NK-92 treated with Interleukin-12 subunit alpha and Interleukin-12 subunit beta, amount 100 ng/mL, for 24 hours (cell line): ENCODE data around the gene TPPP3.
"Not testable (repeated sequence)": the region's sequence is repeated elsewhere in the genome, so short reads cannot be mapped to it uniquely, and the experiment has no call there.

ENCODE experiments used
- DNase-seq: peaks from one replicate; lab custom pipeline; 2025; lab: John Stamatoyannopoulos, UW

The TPPP3 gene

DNA sequence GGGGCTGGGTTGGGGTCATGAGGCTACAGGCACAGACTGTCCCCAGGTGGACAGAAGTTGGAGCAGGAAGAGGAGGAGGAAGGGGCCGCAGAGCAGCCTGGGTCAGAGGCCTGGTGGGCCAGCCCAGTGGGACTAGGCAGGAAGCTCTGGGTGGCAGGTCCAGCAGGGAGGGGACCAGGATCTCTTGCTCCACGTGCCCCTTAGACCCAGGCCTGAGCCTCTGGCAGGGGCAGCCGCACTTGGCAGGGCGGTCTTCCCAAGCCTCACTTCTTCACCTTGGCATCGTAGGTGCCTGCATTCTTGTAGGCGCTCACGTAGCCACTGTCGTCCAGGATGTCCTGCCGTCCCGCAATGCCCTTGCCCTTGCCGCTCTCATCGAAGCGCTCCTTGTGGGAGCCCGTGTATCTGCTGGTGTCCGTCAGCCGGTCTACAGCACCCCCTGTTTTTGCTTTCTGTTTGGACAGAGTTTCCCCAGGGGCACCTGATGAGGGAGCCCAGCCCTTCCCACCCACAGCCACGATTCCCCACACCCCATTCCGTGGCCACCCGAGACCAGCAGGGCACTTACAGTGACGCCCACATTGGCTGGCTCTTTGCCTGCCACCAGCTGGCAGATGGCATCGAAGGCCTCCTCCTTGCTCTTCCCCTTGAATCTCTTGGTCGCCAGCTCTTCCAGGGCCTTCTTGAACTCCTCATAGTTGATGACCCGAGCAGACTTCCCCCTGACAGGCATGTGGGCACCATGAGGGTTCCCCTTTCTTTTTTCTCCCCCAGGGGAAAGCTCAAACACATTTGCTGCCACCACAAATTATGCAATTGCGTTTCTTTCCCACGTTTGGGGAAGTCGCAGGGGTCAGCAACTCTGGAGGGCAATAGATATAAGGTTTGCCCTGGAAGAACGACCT lies 3.1 kb downstream of the TPPP3 start:
- no peak for DNase-seq

DNA sequence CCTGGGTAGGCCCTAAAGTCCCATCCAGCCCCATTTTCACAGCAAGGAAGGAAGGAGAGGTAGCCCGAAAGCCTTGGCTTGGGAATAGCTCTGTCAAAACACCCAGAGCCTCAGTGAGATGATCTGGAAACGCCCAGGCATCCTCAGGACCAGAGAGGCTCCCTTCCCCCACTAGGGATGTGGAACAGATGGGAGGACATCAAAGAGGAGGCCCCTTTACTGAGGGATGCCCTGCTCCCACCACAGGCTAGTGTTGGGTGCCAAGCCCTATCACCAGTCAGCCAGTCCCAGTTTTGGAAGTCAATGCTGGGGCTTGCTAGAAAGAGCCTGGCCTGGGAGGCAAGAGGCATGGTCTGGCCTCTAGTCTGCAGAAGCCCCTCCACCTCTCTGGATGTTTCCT lies 4.7 kb downstream of the TPPP3 start:
- no peak for DNase-seq

DNA sequence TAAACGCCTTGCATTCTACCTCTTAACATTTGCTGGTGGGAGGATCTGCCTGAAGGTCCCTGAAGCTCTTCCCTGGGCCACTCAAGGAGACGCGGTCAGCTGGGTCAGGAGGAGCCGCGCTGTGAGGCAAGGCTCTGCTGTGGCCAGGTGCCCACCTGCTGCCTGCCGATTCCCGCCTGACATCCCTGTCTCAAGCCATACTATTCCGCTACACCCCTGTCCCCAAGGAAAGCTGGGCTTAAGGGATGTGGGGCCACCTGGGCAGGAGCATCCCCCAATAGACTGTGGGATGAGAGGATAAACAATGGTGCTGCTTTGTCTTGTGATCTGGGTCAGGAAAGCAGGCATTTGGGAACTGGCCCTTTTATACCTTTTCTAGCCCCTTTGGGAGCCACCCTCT lies 5.1 kb downstream of the TPPP3 start:
- DNase-seq, result no peak

DNA sequence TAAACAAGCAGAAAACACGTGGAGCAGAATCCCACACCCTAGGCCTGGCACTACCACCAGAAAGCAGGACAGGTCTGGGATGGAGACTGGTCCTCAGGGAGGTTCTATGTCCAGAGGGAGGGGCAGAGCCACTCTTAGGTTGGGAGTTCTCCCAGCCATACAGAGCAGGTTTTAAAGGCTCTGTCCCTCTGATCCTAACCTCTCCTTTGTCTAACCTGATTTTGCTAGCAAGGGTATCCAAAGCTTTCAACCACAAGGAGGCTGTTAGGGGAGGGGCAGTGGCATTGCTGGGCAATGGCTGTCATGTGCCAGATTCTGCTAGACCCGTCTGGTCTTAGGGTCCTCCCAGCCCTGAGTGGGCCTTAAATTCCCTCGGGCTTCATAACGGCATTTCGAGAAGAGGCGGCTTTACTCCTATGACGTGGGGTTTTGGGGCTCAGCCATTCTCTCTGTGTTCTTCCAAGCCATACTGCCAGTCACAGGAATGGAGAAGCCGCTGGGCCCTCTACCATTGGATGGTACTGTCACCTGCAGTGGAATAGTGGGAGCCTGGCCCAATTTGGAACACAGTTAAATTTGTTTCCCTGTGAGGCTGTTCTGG lies 5.7 kb downstream of the TPPP3 start:
- DNase-seq, result no peak

DNA sequence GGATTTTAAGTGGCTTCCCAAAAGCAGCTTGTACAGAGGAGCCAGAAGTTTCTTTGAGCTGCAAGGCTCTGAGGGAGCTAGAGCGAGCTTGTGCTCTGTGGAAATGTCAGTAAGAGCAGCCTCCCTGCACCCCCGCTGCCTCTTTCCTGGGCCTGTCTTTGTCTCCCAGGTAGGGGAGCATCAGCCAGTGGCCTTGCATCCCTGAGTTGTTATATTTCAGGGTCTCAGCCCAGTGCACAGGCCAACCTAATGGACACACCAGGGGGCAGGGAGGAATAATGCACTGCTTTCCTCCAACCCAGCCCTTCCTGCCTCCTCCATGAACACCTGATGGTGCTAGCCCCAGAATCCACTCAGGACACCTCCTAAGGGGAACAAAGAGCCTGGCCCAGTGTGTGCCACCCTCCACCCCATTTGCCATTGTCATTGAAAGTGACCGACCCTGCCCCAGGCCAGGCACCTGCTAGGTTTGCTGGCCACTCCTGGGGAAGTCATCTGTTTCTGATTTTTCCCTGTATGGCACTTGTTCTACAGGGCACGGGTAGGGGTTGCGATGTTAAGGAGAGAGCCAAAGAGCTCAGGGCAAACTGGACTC lies 6.3 kb downstream of the TPPP3 start:
- DNase-seq, result no peak

DNA sequence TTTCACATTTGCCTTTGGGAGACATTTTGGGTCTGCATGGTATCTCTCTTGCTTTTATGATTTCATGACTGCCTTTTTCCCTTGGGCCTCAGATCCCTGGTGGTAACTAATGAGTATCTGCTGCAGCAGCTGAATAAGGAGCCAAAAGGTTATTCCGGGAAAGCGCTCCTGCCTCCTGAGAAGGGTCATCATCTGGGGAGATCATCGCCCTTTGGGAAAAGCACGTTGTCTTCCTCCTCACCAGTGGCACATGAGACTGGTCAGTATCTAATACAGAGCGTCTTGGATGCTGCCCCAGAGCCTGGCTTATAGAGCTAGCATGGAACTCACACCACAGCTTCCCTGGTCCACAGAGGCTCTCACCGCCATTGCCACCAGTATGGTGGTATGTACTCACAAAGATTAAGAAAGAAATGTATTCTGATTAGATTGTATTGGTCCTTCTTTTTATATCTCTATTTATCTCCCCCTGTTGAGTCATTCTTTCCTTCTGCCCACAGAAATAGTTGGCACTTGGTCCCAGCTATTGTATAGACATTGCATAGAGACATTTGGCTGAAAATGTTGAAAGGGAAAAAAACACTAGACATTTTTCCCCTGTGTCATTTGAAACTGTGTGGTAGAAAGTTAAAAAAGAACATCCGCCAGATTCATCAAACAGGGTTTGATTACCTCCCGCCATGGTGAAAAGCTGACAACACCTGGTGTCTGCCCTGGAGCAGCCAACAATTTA lies 8.4 kb downstream of the TPPP3 start:
- no peak for DNase-seq

DNA sequence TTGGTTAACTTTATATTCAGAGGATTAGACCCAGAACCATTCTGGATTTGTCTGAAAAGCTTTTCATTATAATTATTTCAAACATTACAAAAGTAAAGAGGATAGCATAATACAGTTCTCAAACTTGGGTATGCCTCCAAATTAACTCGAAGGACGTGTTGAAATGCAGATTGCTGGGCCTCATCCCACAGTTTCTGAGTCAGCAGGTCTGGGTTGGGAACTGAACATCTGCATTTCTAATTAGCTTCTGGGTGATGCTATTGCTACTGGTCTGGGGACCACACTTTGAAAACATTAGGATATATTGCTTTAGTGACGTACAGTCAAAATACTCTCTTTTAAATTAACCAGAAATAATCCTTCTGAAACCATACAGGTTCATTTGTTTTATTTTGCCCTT lies 10.0 kb downstream of the TPPP3 start:
- no peak for DNase-seq

DNA sequence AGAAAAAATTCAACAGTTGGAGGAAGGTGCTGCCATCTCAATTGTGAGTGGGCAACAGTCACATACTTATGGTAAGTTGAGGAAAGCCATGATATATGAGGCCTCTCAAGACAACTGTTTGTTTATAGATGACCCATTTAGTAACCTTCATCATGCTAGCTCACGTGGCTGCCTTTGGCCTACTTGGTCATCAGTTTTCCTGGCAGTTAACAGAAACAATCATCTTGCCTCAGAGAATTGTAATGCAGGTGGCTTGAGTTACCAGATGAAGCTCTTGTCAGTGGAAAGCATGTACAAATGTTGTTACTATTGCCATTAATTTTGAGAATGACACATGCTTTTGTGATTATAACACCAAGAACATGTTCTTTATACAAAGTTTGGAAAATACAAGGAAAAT lies 14.7 kb downstream of the TPPP3 start:
- DNase-seq, result no peak

DNA sequence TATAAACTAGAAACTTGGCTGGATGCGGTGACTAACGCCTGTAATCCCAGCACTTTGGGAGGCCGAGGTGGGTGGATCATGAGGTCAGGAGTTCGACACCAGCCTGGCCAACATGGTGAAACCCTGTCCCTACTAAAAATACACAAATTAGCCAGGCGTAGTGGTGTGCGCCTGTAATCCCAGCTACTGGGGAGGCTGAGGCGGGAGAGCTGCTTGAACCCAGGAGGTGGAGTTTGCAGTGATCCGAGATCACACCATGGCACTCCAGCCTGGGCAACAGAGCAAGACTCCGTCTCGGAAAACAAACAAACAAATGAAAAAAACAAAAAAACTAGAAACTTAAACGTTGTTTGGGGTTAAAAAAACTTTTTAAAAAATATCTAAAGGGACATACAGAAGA lies 17.3 kb downstream of the TPPP3 start:
- DNase-seq, result not testable (repeated sequence)

DNA sequence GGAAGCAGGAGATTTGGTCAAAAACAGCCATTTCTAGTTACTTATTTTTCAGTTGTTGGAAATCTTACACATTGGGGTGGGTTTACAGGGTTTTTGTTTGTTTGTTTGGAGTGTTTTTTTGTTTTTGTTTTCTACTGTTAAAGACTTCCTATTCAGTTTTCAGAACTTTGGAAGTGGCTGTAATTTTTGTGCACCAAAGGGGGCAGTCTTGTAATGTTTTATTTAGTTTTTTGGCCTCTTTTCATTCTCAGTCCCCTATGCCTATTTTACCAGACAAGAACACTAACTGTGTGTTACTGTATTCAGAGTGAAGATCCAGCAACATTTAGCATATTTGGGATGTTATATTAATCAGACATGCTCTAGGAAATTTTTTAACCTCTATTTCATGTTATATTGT lies 20.6 kb downstream of the TPPP3 start:
- DNase-seq, result no peak

DNA sequence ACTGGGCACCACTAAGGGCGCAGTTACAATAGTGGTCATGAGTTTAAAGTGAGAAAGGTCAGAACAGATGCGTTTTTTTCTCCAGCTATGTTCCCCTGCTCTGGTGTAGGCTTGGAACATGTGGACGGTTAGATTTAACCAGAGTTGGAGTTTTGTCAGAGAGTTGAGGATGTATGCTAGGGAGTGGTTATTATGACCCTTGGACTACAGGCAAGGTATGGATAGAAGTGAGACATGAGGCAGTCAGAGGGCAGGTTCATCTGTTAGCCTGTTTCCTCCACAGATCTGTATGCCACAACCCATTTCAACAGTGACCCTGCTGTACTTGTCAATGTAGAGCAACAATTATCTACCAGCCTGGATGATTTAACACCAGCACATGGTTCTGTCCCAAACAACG lies 22.6 kb downstream of the TPPP3 start:
- DNase-seq, result no peak

DNA sequence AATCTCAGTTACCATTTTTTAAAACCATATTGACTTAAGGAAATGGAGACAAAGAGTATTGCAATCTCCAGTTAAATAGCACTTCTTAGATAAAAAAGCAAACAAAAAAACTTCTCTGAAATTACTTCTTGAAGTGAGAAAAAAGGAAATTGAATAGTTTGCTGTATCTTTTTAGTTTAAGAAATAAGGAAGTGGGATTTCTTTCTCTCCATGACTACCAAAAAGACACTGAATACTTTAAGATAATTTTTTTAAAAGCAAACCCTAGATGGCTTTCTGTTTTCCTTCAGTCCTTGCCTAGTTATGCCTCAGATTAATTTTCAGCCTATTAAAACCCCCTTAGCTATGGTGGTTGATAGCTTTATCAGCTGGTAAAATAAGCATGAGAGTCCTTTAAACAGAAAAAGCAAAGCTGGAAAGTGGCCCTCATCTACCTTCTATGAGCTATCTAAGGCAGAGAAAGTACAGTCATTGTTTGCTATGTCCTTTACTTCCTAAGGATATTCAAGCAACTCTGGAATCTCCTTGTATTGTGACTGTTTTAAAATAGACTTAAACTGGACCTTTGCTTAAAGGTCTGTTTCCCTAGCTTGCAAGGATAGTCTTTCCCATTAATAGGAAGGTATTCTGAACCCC lies 28.6 kb downstream of the TPPP3 start:
- no peak for DNase-seq

DNA sequence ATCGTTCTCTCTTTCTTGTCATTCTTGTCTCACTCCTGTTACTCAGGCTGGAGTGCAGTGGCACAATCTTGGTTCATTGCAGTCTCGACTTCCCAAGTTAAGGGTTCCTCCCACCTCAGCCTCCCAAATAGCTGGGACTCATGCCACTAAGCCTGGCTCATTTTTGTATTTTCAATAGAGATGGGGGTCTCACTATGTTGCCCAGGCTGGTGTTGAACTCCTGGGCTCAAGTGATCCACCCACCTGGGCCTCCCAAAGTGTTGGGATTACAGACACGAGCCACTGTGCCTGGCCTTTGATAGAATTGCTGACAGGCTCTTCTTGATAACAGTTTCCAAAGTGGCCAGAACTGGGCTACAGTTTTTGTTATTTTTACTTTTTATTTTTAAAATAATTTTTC lies 32.3 kb downstream of the TPPP3 start:
- no peak for DNase-seq

DNA sequence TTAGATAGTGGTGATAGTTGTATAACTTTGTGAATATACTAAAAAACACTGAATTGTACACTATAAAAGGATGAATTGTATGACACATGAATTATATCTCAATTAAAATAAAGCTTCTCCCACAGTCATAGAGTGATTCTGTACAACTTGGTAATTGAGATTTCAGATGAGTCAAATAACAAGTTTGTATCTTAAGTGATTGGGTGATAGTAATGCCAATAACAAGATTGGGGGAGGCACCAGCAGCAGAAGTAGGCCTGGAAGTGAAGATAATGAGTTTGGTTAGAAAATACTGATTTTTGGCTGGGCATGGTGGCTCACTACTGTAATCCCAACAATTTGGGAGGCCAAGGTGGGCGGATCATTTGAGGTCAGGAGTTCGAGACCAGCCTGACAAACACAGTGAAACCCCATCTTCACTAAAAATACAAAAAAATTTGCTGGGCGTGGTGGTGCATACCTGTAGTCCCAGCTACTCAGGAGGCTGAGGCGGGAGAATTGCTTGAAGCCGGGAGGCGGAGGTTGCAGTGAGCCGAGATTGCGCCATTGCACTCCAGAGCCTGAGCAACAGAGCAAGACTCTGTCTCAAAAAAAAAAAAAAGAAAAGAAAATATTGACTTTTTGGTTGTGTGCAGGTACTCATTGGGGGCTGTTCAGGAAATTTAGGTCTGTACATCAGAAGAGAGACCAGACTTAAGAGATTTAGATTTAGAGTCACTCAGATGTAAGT lies 33.6 kb downstream of the TPPP3 start:
- DNase-seq, result not testable (repeated sequence)

DNA sequence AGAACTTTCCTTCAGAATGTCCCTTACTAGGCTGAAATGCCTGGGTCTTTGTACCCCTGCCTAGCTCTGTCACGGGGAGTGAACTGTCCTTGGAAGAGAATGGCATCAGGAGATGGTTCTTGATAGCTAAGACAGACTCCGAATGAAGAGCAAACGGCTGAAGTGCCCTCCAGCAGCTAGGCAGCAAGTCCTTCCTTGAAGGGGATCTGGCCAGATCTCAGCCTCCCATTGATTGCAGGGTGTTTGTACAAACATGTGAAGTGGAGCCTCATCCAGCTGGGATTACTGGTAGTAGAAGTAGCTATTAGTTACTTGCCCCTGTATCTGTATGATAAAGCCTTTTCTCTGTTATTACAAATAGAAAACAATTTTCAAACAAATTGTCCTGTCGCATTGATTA lies 35.7 kb downstream of the TPPP3 start:
- no peak for DNase-seq

DNA sequence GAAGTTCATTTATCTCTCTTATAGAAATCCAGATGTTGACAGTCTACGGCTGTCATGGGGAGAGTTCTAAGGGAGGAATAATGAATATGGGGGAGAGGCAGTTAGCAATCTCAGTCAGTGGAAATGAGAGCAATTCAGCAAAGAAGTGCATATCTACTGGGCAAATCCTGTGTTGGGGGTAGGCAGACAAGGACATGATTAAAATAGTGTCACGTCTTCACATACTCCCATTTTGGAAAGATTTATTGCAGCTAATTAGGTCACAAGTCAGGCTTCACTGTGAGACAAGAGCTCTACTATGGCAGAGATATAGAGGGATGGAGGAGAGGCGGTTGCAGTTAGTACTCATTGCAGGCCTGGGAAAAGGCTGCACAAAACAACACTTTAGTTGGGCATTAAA lies 36.9 kb downstream of the TPPP3 start:
- DNase-seq, result no peak

DNA sequence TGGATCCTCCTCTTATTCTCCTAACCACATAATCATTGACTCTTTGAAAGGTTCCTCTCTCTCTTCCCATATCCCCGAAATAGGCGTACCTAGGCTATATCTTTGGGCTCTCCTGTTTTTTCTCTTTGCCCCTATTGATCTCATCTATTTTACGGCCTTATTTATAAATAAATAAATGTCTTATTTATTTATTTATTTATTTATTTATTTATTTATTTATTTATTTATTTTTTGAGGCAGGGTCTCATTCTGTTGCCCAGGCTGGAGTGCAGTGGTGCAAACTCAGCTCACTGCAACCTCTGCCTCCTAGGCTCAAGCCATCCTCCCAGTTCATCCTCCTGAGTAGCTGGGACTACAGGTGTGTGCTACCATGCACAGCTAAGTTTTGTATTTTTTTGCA lies 40.8 kb downstream of the TPPP3 start:
- not testable (repeated sequence) for DNase-seq

DNA sequence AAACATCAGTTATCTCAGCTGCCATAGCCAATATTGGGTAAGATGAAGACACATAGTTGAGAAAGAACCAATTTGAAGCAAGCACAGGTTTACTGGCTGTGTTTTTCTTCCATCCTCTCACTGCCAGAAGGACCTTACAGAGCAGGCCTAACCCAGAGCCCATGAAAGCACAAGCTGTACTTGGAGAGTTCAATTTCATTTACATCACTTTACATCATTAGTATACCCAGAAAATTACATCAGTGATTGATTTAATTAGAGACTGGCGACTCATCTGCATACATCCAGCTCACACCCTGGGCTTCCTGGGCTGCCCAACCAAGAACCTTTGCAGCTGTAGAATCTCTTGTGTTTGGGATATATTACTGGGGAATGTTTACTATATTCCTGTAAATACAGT lies 43.0 kb downstream of the TPPP3 start:
- DNase-seq, result no peak

DNA sequence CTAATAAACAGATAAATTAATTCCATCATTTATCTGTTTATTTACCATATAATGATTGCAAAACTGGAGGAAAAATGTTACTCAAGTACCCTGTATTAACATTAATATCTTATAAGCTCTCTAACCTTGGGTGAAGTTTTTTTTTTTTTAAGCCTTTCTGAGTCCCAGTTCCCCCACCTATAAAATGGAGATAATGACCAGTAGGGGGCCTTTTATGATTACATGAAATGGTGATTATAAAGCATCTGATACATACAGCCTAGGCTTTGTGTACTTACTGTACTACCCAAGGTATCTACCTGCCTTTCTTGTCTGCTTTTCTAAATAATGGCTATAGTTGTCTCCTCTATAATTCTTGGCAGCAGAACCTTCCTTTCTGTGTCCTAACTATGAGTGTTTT lies 44.1 kb downstream of the TPPP3 start:
- DNase-seq, result no peak

DNA sequence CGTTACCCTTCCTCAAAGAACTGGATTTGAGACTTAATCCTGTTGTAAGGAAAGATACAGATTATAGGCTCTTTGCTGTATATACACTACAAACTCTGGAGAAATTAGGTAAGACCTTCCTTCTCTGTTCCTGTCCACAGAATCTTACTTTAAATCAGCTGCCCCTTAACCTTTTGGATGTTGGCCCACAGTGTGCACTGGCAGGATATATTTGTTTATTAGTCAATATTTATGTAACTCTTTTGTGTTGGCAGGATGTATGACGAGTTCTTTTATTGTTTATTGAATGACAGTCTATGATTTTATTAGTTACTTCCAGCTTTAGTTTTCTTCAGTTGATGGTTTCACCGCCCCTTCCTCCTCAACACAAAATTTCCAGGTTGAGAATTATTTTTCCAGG lies 47.0 kb downstream of the TPPP3 start:
- DNase-seq, result no peak

DNA sequence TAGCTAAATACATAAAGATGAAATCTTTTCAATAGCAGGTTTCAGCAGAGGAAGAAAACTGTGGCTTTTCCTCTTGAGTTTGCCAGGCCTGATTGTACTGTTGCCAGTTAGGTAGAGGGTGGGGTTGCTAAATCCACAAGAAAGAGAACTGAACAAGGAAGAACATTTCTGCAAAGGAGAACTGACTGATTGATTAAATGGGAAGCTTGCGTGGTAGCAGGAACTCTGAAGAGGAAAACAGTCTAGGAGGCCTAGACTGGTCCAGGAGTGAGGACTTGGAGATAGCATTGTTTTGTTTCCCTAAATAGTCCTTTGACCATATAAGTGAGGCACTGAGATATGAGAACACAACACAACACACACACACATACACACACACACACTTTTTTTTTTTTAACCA lies 47.9 kb downstream of the TPPP3 start:
- DNase-seq, result no peak

DNA sequence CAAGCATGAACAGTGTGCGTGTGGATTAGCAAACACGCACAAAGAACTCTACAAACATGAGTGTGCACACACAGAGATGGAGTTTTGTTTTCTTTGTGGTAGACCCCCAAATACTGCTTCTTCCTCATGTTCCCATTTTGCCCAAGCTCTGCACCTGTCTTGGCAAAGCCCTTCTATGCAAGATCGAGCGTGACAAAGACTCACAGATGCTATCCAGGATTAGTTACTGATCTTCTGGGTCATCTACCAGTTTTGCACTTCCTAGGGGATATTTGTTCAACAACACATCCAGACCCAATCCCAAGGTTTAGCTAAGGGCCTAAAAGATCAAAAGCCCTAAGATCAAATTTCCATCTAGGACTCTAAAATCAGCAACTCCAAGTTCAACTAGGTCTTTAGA lies 50.7 kb downstream of the TPPP3 start:
- no peak for DNase-seq
